ENCODE measurements around the gene TFPI. TPM values are rescaled to one million over a fixed set of nuclear protein-coding genes. Genes with fewer than 3 reads are reported as not detected.

The TFPI gene
- total RNA-seq, 1 donor from 2014 or later, result 56.6 TPM

DNA sequence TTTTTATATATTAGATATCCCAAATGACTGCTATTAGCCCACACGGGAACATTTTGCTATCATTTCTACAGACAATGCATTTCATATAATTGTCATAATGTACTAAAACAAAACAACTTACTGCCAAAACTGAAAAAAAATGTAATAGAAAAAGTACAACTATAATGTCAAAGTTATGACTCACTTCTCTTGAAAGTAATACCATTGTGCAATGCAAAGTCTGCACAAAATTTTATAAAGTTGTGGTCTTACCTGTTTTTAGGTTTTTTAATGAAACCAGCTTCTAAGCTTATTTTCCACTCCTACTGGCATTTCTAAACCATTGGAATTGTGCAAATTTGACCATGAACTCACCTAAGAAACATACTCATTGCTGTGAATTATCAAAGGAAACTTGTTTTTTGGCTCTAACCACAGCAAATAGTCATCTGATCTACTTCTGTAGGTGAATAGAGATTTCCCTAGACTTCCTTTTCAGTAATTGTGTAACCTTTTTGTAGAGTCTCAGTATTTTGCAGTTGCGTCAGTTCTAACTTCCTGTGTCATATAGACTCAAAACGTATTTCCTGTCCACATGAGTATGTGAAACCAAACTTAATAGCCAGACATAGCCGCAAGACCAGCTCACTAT is 31.9 kb upstream of the TFPI start:
- Mint-ChIP-seq H3K4me3 (ENCODE audit: unreplicated experiment) (no peak overlapping the region), H3K27me3 (ENCODE audit: low read depth, unreplicated experiment) (no peaks in the 10 kb centered on the region), H3K36me3 (ENCODE audit: low read depth, unreplicated experiment) (no peaks in the 10 kb centered on the region), H3K9me3 (ENCODE audit: unreplicated experiment) (no peaks in the 10 kb centered on the region), H3K4me1 (ENCODE audit: low read depth, unreplicated experiment) (peaks cover 7% of the 10 kb centered on the region), H3K27ac (ENCODE audit: unreplicated experiment) (peak overlapping the region; percentile 15)
- H3K27me3 ChIP-seq (ENCODE audit: insufficient read depth, low read length), result no peaks in the 10 kb centered on the region
- H3K27ac ChIP-seq (ENCODE audit: low read depth, low read length), result no peak overlapping the region
- H3K9ac ChIP-seq (ENCODE audit: low read length), result no peak overlapping the region
- TF ChIP-seq EZH2 (IDR thresholded peaks at IDR 0.05; ENCODE audit: insufficient read depth, low read length), result no peak
- TF ChIP-seq, protein P1, sequence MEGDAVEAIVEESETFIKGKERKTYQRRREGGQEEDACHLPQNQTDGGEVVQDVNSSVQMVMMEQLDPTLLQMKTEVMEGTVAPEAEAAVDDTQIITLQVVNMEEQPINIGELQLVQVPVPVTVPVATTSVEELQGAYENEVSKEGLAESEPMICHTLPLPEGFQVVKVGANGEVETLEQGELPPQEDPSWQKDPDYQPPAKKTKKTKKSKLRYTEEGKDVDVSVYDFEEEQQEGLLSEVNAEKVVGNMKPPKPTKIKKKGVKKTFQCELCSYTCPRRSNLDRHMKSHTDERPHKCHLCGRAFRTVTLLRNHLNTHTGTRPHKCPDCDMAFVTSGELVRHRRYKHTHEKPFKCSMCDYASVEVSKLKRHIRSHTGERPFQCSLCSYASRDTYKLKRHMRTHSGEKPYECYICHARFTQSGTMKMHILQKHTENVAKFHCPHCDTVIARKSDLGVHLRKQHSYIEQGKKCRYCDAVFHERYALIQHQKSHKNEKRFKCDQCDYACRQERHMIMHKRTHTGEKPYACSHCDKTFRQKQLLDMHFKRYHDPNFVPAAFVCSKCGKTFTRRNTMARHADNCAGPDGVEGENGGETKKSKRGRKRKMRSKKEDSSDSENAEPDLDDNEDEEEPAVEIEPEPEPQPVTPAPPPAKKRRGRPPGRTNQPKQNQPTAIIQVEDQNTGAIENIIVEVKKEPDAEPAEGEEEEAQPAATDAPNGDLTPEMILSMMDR (IDR thresholded peaks at IDR 0.05; ENCODE audit: insufficient read depth, low read depth, low read length), result no peak
- H3K9me3 ChIP-seq (ENCODE audit: insufficient read depth, low read depth, low read length), result no peaks in the 10 kb centered on the region
- FAIRE-seq, result no peak
- H3K79me2 ChIP-seq (ENCODE audit: insufficient read depth, low read length), result no peaks in the 10 kb centered on the region
- no peak overlapping the region for H3K4me2 ChIP-seq (ENCODE audit: low read length)
- no peak overlapping the region for H2AFZ ChIP-seq (ENCODE audit: low read depth, low read length)
- H3K4me1 ChIP-seq (ENCODE audit: insufficient read depth, low read length), result peaks cover 3% of the 10 kb centered on the region
- DNase-seq (ENCODE audit: low read depth), result peak; percentile 40
- no peak overlapping the region for H3K4me3 ChIP-seq (ENCODE audit: insufficient read depth, low read depth, low read length)
- no peaks in the 10 kb centered on the region for H4K20me1 ChIP-seq (ENCODE audit: insufficient read depth, low read length)
- no peaks in the 10 kb centered on the region for H3K36me3 ChIP-seq (ENCODE audit: insufficient read depth, low read length)

DNA sequence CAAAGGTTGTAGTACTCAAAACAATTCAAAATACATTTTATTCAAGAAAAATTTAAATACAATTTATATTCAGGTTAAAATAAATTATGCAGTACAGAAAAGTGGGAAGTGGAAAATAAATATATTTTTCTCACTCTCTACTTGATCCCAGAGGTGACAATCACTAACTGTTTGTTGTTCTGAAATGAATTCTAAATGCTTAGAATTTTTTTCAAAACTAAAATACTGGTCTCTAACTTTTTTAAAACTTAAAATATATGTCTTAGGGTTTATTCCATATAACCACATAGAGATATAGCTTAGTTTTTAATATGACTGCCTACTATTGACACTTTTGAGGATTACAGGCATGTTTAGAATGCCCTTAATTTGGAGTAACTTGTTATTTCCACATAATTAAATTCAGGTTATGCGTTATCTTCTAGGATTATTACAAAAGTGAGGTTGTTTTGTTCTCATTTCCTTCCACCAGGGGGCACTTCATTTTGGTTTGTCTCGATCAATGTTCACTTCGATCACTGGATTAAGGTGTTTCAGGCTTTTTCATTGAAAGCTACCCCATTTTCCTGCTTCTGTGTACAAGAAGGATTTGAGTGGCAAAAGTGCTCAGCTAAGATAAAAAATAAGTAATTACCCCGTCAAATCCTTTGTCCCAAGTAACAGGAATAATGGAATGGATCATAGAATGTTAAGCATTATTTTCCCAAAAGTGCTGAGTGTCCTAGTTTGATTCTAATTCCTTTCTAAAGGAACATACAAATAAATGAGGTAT is 27.1 kb upstream of the TFPI start:
- TF ChIP-seq EZH2 (IDR thresholded peaks at IDR 0.05; ENCODE audit: insufficient read depth, low read length), result no peak
- TF ChIP-seq, protein P1 (IDR thresholded peaks at IDR 0.05; ENCODE audit: insufficient read depth, low read depth, low read length), result peak; percentile 72
- Histone ChIP-seq H3K4me1 (ENCODE audit: insufficient read depth, low read length) (peaks cover 3% of the 10 kb centered on the region), H3K9ac (ENCODE audit: low read length) (peak overlapping the region; percentile 65), H3K4me3 (ENCODE audit: insufficient read depth, low read depth, low read length) (peak overlapping the region; percentile 38), H3K36me3 (ENCODE audit: insufficient read depth, low read length) (no peaks in the 10 kb centered on the region), H3K27me3 (ENCODE audit: insufficient read depth, low read length) (no peaks in the 10 kb centered on the region), H3K9me3 (ENCODE audit: insufficient read depth, low read depth, low read length) (no peaks in the 10 kb centered on the region), H2AFZ (ENCODE audit: low read depth, low read length) (peak overlapping the region; percentile 44), H3K4me2 (ENCODE audit: low read length) (peak overlapping the region; percentile 77), H4K20me1 (ENCODE audit: insufficient read depth, low read length) (no peaks in the 10 kb centered on the region), H3K27ac (ENCODE audit: low read depth, low read length) (peak overlapping the region; percentile 48), H3K79me2 (ENCODE audit: insufficient read depth, low read length) (no peaks in the 10 kb centered on the region)
- peaks cover 2% of the 10 kb centered on the region for H3K4me1 Mint-ChIP-seq (ENCODE audit: low read depth, unreplicated experiment)
- H3K4me3 Mint-ChIP-seq (ENCODE audit: unreplicated experiment), result peak overlapping the region; percentile 5
- FAIRE-seq (no peak), DNase-seq (ENCODE audit: low read depth) (peak; percentile 39)
- H3K9me3 Mint-ChIP-seq (ENCODE audit: unreplicated experiment), result no peaks in the 10 kb centered on the region
- H3K36me3 Mint-ChIP-seq (ENCODE audit: low read depth, unreplicated experiment), result no peaks in the 10 kb centered on the region
- no peaks in the 10 kb centered on the region for H3K27me3 Mint-ChIP-seq (ENCODE audit: low read depth, unreplicated experiment)
- H3K27ac Mint-ChIP-seq (ENCODE audit: unreplicated experiment), result peak overlapping the region; percentile 20
